CD4-positive, alpha-beta T cell treated with Interleukin-4 for 4 hours (primary cell): Measurements from ENCODE around the gene PLXNB3.
"Not testable (repeated sequence)": the region's sequence is repeated elsewhere in the genome, so short reads cannot be mapped to it uniquely, and the experiment has no call there.

Source experiments
- DNase-seq: peaks from one replicate; pipeline ENCODE4 v3.0.0-alpha.2; 2020

PLXNB3 gene

DNA sequence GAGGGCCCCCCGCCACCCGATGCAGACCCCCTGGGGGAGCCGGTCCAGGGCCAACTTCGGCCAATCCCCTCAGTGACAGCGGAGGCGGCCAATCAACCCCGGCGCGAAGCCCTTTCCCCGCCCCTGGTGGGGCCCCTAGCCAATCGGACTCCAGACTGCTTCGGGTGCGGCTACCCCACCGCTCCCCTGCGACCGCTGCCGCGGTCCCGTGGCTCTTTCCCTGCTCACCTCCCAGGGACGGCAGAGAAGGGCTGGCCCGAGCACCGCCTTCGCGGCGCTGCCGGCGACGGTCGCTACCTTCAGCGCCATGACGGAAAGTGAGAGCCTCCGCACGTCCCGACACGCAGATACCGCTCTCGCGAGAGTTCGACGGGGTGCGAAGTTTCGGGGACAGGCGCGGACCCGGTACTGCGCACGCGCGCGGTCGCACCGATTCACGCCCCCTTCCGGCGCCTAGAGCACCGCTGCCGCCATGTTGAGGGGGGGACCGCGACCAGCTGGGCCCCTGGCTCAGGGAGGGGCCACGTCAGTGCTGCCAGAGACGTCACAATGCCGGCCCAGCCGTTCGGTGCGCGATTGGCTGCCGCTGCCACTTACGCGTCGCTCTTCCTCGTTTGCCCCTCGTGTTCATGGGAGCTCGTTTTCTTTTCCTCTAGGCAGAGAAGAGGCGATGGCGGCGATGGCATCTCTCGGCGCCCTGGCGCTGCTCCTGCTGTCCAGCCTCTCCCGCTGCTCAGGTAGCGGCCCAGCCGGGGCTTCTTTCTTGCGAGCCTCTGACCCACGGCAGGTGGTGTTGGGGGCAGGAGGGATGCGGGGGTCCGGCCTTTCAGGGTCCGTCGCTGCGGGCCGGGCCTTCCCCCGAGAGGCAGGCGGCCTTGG is 30.2 kb downstream of the PLXNB3 start, which contains the start of the genes IDH3G and SSR4:
Gene IDH3G, minus strand, starts transcription at position 358 of the 879 bp plus-strand sequence. Its CDS starts 49 bp downstream, at position 309.
Gene SSR4, plus strand, starts transcription at position 651 of the 879 bp plus-strand sequence. Its CDS starts 20 bp downstream, at position 671.
- peak; percentile 94 for DNase-seq

DNA sequence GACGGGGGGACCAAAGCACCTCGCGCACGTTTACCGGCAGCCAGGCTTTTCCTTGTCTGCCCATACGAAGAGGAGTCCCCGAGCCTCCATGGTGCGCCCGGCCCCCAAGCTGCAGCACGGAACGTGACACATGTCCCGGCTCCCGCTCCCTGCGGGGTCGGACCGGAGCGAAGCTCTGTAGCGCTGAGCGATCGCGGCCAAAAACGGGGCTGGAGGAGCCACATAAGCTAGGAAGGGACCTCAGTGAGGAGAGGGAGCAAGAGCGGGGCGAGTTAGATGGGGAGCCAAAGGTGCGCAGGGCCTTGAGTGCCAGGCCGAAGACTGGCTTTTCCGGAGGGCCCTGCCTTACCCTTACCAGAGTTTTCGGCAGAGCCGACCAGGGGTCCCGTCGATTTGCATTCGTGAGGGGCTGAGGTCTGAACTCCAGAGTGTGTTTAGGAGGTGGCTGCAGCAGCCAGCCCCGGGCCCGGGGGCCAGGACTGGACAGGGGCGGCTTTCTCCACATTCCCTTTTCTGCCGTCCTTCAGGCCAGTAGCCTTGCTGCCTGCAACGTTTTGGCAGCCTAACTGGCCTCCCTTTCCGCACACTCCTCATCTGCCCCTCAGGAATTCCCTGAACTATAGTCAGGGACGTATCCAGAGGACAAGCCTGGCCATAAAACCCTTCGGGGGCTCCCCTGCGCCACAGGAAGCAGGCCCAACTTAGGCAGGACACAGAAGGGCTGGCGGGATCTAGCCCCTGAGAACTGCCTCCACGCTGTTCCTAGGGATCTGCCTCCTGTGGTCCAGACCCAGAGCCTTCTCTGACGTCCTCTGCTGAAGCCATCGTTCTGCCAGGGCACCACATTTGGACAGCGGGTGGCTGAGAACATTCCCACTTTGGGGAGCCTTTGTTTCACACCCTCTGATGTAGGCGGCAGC is 31.1 kb downstream of the PLXNB3 start:
- DNase-seq = no peak

DNA sequence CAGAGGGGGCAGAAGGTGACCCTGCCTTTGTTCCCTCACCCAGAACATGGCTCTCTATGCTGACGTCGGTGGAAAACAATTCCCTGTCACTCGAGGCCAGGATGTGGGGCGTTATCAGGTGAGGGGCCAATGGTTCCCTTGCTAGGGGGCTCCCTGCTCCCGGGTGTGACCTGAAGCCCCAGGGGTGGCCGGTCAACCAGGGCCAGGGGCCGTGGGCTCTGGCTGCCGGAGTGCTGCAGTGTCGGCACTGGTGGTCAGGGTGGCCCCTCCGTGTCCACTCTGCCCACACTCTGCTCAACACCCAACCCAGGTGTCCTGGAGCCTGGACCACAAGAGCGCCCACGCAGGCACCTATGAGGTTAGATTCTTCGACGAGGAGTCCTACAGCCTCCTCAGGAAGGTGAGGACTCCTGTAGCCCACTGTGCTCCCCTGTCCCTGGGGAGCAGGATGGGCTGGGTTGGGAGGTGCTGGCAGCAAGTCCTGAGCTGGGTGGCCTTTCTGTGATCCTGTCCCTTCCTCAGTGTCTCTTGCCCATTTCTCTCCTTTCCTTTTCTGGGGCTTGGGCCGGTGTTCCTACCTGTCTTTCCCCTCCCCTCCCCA is 33.5 kb downstream of the PLXNB3 start:
- DNase-seq = no peak

DNA sequence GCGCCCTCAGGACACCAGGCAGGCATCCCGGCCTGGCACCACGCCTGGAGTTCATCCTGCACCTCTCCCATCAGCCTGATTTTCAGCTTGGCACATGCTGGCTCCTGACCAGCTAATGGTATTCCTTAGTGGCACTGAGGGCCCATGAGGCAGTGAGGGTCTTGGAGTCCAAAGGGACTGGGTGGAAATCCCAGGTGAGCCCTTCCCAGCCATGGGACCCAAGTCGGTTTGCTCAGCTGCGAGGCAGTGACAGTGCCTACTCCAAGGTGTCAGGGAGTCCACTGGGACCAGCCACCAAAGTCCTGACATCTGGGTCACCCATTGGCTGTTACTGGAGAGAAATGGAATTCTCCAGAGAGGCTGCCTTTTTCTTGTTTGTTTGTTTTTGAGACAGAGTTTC is 35.3 kb downstream of the PLXNB3 start:
- DNase-seq = no peak

DNA sequence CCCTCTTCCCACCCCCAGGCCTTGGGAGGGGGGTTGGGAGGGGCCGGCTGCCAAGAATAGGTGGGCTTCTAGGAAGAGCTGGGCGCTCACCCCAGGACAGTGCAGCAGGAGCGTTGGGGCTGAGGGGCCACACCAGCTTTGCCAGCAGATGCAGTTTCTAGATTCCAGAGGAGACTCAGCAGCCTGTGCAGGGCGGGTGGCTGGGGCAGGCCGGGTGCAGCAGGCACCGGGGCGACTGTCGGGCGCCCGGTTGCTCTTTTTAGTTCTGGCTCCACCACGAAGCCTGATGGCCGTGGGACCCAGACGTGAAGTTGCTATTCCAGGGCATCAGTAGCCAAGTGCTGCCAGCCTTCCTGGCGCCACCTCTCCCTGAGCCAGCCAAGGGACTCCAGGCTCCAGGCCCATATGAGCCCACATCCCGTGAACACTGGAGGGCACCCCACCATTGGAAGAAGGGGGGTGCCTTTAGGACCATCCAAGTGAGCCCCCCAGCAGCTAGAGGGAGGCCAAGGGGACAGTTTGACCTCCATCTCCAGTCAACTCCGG is 36.2 kb downstream of the PLXNB3 start:
- no peak for DNase-seq

DNA sequence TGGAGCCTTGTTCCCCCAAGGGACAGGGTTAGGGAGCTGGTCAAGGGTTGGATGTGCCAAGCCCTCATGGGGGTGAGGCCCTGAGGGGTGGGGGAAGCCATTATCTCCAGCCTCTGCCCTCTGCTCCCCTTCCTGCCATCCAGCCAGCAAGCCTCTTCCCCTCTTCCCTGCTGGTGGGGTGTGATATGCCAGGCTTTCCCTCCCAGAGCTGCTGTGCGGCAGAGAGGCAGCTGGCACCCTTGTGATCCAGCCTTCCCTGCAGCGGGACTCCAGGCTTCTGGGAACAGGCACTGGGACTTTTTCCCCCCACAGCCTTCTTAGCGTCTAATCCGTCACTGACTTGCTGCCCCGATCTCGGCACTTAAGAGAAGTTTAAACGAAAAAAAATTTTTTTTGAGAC is 36.7 kb downstream of the PLXNB3 start:
- no peak for DNase-seq

DNA sequence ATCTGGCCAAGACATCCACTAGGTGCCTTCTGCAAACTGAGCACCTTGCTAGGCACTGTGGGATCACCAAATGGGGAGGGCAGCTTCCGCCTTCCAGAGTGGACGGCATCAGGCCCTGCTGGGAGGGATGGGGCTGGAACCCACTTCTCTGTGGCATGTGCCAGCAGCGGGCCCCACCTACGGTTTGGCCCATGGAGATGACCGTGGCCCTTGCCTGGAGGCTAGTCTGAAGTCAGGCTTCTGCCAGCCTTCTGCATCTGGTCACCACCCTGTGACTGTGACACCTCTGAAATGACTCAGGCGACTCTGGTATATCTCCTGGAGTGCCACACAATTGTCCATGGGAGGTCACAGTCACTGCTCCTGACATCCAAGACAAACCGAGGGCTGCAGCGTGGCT is 37.6 kb downstream of the PLXNB3 start:
- DNase-seq = no peak

DNA sequence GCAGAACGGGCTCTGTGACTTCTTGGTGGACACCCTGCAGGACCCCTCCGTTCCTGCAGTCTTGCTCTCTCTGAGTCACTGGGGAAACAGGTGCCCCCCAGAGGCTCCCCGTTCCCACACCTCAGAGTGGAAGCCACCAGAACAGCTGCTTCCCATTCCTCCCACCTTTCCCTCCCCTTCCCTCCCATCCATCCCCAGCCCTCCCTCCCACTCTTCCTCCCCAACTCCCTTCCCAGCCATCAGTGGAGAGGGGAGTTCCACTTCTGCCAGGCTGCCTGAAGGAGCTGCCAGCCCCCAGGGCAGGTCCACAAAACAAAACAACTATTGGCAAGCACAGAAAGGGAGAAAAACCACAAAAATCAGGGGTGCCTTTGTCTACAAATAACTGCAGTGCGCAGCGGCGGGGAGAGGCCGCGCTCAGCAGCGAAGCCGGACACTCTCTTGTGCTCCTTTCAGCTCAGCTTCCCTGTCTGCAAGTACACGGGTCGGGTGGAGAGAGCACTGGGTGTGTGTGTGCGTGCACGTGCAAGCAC is 38.5 kb downstream of the PLXNB3 start:
- no peak for DNase-seq

DNA sequence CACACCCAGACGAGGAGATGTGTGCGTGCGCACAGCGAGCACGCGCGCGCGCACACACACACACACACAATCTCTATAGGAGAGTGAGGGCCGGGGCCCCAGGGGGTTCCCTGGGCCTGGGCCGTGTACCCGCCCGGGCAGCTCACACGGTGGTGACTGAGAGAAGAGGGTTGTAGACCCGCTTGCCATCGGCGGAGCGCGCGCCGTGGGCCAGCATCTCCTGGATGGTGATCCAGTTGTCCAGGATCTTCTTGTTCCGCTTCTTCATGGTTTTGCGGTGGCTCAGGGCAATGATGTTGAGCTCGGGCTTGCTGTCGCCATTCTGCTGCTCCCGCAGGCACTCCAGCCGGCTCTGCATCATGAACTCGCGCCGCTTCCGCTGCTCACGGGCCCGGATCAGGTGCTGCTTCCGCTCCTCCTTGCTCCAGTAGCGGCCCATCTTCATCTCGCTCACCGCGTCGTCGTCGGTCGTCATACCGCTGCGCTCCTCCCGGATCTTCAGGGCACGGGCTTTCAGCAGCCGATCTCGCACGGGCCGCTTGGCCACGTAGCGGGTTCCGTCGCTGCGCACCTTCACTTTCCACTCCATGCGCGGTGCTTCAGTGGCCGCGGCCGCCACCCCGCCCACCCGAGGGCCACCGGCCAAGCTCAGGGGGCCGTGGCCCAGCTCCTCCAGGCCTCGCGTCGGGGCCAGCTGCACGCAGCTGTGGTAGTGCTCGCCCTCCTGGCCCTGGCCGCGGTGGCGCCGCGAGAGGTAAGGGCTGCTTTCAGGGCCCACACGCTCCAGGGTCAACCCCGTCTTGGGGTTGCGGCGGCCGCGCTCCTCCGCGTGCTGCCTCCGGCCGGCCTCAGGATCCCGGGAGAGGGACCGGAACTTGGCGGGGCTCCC is 39.4 kb downstream of the PLXNB3 start:
- no peak for DNase-seq

DNA sequence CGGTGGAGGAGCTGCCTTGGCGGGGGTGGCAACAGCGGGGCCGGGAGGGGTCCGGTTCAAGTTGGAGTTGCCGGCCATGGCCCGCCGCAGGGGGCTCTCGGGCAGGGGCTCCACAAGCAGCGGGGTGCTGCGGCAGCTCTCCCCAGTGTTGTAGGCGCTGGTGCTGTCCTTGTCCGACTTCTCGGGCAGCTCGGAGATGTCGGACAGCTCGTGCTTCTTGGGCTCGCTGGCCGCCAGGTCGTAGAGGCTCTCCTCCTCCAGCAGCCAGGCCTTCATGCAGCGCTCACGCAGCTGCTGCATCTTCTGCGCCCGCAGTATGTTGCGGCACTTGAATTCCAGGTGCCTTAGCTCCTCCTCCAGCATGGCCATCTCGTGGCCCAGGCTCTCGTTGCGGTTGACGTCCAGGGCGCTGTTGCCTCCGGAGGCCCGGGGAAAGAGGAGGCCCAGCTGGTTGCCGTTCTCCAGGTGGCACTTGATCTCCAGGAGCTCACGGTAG is 40.1 kb downstream of the PLXNB3 start:
- DNase-seq = no peak

DNA sequence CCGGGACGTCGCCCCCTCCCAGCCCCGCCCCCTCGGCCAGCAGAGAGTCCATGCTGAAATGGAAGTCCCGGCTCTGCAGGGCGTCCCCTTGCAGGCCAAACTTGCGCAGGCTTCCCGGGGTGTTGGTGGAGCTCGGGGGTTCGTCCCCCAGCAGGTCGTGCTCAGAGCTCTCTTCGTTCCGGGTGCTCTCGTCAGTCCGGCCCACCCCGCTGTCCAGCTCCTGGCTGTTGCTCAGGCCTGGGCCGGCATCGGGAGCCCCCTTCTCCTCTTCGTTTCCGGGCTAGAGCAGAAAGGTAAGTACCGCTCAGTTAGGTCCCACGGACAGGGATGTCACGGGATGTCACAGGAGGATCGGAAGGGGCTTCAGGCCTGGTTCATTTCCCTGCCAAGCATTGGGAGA is 40.6 kb downstream of the PLXNB3 start:
- DNase-seq = no peak

DNA sequence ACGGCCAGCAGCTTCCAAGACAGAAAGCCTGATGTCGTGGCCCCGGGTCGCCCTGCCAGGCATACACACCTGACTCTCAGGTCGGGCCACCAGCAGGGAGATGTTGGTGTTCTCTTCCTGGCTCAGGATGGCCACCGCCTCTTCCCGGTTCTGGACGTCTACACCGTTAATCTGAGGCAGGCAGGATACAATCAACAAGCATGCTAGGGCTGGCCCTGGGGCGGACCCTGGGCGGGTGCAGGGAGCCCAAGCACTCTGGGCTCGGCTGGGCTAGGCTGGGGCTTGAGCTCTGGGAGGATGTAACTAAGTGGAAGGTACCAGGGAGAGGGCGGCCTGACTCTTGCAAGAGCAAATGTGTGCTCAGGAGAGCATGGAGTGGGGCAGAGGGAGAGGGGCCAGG is 41.4 kb downstream of the PLXNB3 start:
- DNase-seq = no peak

DNA sequence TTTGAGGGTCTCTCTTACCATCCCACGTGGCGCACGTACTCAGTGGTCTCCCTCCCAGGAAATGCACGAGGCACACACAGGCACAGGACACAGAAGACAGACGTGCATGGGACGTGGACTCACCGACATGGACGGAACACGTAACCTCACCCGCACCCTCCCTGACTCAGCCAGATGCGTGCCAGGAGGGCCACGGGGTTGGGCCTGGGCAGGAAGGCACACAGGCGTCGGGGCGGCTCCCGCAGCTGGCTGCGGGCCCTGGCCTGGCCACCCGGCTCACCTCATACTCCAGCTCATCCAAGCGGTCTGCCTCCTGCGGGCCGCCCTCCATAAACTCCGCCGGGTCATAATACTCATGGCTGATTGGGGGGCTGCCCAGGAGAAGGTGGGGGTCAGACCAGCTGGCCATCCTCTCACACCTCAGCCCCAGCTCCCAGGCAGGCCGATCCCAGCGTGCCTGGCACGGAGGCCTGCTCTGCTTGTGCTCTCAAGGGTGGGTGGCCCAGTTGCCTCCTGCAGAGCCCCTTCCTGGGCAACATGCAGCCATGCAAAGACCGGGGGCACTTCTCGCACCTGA is 43.0 kb downstream of the PLXNB3 start:
- no peak for DNase-seq

DNA sequence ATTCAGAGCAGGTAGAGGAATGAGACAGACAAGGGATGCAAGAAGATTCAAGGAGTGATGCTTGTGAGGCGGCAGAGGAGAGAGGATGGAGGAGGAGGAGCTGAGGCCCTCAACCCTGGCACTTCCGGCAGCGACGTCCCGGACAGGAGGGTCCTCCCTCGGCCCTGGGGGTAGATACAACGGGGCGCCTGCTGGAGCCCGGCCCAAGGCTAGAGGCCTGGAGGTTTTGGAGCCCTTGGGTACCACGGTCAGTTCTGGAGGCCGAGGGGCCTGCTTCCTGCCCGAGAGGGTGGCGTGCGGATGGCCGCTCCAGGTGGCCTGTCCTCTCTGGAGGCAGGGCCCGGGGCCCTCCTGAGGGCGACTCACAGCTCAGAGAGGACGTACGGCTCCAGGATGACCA is 43.9 kb downstream of the PLXNB3 start:
- no peak for DNase-seq

DNA sequence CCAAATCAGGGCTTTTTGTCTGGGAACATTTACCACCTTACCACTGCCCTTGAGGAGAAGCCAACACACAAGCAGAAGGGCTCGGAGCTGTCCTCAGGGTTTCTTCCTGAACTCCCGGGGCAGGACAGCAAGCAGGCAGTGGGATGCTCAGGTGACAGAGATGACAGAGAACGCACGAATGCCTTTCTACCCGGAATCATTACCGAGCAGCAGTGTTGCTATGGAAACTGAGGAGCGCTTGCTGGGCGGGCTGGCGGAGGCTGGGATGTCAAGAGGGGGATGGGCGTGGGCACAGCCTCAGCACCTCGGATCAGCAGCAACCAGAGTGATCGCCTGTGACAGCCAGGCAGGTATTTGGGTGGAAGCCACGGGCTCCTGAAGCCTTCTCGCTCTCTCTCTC is 48.2 kb downstream of the PLXNB3 start:
- DNase-seq = no peak

DNA sequence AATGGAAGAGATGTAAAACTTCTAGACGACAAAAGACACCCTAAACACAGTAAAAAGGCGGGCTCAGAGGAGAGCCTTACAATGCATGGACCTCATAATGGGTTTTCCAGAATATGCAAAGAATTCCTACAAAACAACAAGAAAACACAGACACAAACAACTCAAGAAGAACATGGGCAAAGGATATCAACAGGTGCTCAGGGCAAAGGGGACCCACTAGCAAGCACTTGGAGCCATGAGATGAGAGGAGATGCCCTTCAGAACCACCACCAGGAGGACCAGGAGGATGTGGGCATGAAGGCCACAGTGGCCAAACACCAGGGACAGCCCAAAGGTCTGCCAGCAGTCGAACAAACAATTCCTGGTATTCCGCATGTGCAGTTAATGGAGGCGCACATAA is 49.1 kb downstream of the PLXNB3 start:
- no peak for DNase-seq

DNA sequence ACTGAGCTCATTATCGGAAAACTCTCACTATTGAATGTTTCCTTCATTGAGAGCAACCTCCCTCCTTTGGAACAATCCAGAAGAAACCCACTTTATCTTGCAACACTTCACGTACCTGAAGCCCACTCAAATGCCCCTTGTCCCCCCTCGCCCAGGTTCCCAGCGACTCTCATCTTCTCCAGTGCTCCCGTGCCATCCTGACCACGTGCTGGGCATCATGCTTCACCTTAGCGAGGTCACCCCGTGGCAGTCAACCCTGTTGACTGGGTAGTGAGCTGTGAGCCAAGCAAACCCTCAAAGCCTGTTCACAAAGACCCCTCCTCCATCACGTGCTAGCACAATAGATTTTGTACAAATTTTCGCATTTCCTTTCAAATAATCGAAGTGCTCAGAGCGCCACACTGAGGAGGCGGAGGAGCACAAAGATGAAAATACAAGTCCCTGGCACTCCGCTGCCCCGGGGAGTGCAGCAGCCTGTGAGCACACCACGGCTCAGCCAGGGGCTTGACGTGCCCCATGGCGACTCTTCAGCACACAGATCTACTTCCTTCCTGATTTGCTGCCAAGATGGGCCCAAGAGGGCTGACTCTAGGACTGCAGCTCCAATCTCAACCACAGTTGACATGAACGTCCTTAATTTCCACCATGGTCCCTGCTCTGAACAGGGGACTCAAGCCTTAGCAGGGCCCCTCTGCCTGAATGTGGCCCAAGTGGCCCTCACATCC is 50.7 kb downstream of the PLXNB3 start:
- no peak for DNase-seq

DNA sequence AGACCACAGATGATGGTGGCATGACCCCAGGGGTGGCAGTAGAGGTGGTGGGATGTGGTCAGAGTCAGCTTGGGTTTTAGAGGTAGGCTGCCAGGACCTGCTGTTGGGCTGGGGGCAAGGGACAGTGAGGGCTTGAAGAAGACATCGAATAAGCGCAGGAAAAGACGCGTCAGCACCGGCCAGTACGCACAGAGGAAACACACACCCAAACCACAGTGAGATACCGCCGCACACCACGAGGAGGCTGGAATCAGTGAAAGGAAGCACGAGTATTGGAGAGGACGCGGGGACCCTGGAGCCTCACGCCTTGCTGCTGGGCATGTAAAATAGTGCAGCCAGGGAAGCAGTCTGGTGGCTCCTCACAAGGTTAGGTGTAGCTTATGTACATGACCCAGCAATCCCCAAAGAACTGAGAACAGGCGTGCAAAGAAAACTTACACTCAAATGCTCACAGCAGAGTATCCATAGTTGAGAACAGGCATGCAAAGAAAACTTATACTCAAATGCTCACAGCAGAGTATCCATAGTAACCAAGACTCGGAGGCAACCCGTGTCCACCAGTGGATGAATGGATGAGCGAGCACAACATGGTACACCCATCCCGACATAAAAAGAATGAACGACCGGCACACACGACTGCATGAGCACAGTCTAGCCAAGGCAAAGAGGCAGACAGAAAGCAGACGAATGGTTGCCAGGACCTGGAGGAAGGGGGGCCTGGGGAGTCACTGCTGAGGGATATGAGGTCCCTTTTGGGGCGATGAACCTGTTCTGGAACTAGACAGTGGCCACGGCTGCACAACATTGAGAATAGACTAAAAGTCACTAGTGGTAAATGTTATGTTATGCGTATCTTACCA is 53.0 kb downstream of the PLXNB3 start:
- peak; percentile 13 for DNase-seq

DNA sequence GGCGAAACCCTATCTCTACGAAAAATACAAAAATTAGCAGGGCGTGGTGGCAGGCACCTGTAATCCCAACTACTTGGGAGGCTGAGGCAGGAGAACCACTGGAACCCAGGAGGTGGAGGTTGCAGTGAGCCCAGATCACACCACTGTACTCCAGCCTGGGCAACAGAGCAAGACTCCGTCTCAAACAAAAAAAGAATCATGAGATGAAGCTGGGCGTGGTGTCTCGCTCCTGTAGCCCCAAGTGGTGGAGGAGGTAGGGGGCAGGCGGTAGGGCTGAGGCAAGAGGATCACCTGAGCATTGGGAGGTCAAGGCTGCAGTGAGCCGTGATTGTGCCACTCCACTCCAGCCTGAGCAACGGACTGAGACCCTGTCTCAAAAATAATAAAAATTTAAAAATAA is 54.0 kb downstream of the PLXNB3 start:
- DNase-seq = not testable (repeated sequence)
